GM18868 (cell line): Measurements from ENCODE around the gene TPRG1.

ENCODE experiments used
- ATAC-seq: cut with Tn5 transposase; IDR thresholded peaks from one replicate; pipeline ENCODE4 v1.9.1; 2021; ENCODE audit warnings: mild to moderate bottlenecking, moderate library complexity; ENCODE audit not compliant: unreplicated experiment

Gene TPRG1, protein sequence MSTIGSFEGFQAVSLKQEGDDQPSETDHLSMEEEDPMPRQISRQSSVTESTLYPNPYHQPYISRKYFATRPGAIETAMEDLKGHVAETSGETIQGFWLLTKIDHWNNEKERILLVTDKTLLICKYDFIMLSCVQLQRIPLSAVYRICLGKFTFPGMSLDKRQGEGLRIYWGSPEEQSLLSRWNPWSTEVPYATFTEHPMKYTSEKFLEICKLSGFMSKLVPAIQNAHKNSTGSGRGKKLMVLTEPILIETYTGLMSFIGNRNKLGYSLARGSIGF

DNA sequence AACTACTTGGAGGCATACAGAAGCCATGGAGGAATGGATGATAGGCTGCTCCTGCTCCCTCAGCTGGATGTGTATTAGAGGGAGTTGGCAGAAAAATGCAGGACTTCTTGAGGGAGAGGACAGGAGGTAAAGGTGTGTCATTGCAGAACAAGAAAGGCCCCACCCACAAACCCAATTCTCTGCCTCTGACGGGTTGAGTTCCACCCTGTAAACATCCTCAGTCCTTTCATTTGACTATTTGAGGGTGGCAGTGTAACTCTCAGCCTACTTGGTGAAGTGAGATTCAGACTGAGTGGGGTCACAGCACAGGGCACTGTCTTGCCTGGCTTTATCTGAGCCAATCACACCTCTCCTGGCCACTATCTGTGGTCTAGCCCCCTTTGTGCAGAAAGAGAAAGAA lies at the start of gene TPRG1:
TPRG1 (plus strand) TSS at position 265 of the 400 bp plus-strand sequence. CDS start 35,414 bp downstream, outside the sequence.
- ATAC-seq = no peak

DNA sequence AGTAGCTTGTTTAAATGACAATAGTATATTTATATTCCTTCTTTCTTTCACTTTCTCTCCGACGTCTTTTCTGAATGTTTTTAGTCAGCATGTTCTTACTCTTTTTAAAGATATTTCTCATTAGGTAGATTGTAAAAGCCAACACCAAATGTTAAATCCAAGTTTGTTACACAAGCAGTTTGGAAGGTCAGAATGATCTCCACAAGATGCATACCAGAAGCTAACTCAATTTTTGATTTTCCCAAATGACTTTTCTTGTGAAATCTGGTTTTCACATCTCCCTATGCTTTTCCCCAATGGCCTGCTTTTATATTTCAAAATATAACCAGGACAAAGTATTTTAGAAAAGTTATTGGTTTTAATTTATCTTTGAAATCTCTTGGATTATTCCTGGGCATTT lies 49.7 kb upstream of the TPRG1 start:
- ATAC-seq = no peak

DNA sequence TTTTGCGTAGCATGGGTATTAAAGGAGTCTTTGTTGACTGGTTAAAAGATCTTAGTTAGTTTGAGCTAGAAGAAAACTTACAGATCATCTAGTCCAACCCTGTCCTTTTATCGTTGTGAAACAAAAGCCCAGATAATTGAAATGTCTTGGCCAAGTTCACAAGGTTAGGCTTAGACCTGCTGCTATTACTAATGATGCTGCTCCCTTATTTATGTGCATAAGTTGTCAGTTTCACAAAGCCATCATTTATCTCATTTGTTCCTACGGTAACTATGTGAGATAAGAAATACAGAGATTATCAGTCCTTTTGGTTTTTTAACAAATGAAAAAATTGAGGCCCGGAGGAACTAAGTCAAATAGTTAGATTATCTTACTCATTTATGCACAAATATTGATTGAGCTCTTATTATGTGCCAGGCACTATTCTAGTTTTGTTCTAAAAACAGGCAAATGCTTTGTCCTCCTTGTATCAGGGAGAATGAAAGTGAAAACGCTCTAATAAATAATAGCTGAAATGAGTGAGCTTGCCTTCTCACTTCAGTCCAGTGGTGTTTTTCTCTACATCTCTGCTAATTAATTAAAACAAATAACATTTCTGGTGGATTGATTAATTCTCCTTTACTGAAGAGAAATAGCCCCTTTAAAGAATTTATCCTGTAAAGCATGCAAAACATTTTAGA lies 49.1 kb upstream of the TPRG1 start:
- no peak for ATAC-seq

DNA sequence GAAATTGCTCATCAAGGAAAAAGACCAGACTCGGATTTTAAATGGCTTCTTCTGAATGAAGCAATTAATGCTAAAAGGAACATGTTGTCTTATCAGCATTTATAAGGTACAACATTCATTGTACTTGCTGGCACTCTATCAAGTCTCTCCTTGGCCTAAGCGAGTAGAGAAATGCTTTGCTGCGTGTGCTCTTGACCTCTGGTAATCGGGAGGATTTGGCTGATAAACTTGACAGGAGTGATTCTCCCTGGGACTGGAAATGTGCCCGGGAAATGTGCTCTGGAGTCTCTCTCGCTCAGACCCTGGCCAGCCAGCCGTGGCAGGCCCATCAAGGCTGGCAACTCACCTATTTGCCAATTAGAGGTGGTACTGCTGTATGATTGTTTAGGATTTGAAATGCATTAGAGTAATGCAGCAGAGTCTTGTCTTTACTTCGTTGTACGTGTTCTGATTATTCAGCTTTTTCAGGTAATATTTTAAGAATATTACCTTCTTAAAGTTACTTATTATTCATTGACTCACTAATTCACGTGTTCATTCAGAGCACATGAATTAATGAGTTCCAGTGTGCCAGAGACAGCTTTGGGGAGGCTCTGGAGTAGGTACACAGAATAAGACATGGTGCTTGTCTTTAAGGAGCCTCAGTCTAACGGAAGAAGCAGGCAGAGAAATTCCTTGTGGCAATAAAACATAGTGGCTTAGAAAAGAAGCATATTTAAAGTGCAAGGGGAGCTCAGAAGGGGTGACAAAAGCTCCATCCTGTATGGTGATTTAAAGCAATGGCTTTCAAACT lies 48.0 kb upstream of the TPRG1 start:
- ATAC-seq = no peak

DNA sequence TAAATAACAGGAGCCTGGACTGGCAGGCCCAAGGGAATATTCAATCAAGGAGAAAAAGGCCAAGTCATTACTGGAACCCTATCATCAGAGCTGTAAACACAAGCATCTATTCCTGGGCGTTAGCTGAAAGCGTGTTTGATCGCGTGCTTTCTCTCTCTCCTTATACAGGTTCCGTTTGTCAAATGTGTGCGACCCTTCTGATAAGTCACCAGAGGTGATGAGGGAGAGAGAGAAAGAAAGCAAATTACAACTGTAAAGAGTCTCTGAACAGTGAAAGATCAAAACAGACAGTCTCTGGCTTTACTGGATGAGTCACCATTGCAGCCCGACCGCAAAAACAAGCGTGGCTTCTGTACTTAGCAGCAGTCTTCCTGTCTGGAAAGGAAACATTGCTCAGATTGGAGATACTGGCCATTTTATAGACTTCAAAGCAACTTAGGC lies 39.5 kb upstream of the TPRG1 start:
- no peak for ATAC-seq

DNA sequence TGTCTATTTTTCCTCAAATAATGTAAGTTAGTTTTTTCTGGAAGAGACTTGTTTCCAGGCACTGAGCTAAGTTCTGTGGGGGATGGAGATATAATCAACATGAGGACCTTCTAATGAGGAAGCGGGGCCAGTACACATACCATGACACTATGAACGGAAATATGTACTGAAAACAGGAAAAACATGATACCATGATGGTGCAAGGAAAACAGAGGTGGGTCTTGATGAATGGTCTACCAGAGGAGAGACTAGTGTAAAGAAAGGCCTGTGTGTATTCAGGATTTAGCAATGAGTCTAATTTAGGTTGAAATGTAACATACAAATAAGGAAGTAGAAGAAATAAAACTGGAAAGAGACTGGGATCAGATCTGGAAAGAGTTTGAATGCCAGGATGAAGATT lies 38.9 kb upstream of the TPRG1 start:
- ATAC-seq = no peak

DNA sequence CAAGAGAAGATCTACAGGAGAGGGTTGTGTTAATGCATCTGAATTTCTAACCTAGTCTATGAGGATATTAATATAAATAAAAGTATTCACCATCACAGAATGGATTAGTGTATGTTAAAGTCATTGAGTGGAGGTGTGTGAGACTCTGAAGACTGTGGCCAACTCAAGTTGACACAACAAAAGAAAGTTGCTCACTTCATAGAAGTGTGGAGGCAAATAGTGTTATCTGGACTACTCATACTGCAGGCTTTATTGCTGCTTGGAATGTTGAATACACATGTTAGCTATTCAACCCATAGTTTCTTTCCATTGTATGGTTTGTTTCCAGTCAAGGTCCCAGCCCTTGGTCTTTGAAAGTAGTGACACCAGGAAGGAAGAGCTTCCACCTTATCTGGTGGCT lies 38.0 kb upstream of the TPRG1 start:
- no peak for ATAC-seq

DNA sequence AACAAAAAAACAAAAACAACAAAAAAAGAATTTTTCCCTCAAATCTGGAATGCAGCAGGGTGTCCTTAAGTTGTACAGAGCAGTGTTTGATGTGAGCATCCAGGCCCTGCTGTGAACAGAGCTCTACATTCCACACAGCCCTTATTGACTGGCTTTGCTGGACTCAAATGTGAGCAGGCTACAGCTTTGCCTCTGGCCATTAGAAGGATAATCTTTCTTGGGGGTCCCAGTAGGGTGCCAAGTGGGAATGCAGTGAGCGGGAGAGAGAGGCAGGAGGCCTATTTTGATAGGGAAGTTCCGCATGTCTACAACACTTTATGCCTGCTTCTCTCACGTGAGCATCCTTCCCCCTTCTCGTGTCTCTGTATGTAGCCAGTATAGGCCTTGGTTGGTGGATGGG lies 34.4 kb upstream of the TPRG1 start:
- no peak for ATAC-seq

DNA sequence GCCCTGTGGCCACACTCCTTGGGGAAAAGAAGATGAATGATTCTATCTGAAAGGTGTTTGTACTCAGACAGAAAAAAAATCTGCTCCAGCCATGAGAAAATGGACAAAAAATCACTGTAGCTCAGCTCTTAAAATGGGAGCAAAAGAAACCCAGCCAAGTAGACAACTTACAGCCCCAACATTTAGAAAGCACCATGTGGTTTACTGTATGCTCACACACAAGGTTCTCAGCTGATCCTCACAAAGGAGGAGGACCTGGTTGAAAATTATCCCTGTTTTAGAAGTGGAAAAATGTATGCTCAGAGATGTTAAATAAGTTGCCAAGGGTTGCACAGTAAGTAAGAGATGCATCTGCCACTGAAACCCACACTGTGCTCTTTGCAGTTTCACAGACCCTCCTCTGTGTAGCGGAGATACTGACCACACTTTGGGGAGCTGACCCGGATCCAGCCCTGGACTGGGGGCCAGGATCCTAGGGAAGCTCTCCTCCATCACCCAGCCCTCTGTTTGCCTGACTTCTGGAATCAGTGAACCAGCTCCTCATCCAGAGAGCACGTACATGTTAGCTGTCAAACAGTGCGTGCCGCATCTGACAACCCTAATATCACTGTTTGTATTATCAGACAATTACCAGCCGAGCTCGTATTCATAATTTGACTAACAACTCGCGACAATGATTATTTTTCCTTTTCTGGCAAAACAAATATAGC lies 32.7 kb upstream of the TPRG1 start:
- no peak for ATAC-seq

DNA sequence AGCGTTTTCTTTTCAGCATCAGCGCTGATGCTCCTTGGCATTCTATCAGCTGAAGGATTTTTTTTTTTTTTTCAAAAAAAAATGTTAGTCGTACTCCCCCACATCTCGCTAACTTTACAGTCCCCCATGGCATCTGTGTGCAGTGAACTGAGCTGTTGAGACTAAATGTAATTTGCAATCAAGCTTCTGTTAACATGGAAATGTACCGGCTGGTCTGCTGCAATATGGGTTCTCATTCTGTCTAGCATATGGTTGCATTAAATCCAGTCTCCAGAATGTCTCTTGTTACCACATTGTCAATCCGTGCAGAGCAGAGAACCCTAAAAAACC lies 32.2 kb upstream of the TPRG1 start:
- ATAC-seq = no peak

DNA sequence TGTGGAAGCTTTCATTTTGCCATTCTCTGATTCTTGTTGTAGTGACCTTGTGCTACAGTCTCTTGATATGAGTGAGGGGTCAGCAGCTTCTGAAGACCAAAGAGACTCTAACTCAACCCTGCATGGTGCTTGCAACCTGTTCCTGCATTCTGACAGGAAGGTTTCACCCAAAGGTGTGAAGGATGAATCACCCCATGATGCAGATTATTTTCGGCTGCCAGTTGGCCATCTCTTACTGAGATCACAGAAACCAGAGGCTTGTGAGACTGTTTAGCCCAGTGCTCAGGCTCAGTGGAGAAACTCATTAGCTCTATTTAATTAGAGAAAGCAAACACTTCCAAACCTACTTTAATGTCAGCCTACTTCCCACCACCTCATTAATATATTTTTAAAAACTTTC lies 29.2 kb upstream of the TPRG1 start:
- ATAC-seq = no peak

DNA sequence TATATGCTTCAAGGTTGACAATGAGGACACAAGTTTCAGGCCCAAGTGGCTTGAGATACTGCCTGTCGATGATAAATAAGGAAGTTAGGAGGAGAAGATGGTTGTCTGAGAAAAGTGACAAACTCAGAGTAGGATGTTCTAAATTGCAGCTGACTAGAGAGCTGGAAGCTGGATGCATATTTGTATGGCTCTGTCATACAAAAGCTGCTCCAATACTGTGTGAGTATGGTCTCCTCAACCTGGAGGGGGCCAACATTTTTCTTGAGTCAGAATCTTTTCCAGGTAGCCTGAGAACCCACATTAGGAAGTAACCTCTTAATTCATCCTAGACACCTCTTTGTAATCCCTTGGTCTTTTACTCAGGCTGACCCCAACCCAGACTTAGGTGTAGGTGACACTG lies 28.4 kb upstream of the TPRG1 start:
- no peak for ATAC-seq

DNA sequence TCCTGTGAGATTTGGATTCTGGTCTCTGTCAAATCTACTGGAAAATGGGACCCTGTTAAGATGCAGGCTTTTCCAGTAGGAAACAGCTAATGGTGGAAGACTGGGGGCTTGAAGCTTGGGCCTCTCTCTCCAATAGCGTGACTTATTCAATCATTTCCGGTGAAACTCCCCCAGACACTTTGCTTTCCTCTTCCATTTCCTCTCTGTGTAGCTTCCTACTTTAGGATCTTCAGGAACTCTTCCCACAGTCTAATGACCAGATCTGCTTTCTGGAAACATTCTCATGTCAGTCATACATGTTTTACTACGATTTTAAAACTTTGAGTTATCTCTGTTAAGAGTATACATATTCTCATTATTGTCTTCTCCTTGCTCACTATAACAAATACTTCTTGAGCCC lies 28.0 kb upstream of the TPRG1 start:
- ATAC-seq = no peak

DNA sequence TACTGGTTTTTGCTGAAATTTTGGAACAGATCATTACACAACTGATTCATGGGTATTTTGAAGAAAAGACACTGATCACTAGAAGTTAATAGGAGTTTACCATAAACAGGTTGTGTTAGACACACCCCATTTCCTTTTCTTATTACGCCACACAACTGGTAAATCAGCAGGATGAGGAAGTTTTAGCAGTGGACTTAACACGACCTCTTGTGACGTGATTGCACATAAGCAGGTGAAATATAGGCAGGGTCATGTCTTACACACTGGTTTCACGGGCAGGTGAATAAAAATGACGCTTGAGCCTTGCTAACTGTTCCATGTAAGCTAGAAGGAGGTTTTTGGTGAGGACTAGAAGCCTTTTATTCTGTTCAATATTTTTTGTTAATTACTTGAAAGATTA lies 27.1 kb upstream of the TPRG1 start:
- ATAC-seq = no peak

DNA sequence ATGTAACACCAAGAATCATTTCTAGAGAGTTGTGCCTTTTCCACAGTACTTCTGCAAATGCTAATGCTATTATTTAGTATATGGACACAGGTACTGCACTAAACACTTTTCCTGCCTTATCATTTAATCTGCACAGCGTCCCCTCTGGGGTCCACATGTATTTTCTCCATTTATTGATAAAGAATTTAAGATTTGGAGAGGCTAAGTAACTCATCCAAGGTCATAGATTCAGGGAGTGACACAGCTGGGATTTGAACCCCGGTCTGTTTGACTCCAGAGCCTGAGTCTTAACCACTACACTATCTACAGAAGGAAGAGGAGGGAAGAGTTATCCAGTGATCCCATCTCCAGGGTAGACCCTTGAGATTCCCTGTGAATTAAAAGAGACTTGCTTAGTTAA lies 24.9 kb upstream of the TPRG1 start:
- ATAC-seq = no peak

DNA sequence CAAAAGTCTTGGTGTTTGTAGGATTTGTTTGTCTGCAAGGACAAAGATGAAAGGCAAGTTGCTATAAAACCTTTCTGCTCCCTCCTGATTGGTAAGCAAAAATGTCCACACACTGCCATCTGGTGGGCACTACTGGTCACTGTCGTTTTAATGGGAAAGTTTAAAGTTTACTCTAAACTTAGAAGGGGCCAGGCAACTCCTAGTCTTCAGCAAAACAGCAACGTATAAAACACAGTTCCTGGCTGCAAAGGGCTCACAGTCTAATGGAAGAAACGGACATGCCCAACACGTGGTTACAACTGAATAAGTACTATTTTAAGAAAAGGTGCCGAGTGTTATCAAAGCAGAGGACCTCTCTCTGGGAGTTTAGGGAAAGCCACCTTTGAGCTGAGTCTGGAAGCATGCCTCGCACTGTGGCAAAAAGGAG lies 23.7 kb upstream of the TPRG1 start:
- peak; percentile 94 for ATAC-seq

DNA sequence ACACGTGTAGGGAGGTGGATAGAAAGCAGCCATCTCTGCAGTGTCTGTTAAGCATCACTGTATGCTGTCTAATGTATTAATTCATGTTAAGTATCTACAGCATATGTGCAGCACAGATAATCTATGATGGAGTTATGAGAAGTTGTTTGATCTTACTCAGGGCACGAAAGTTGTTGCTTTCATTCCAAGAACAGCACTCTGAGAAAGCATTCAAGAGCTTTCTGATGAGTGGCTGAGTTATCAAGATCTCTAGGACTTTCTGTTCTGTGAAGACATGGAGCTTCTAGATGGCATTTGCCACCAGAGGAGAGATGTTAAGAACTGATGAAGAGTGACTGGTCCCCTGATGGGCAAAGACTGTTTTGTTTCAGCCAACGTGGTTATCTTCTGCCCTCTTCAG lies 22.6 kb upstream of the TPRG1 start:
- no peak for ATAC-seq

DNA sequence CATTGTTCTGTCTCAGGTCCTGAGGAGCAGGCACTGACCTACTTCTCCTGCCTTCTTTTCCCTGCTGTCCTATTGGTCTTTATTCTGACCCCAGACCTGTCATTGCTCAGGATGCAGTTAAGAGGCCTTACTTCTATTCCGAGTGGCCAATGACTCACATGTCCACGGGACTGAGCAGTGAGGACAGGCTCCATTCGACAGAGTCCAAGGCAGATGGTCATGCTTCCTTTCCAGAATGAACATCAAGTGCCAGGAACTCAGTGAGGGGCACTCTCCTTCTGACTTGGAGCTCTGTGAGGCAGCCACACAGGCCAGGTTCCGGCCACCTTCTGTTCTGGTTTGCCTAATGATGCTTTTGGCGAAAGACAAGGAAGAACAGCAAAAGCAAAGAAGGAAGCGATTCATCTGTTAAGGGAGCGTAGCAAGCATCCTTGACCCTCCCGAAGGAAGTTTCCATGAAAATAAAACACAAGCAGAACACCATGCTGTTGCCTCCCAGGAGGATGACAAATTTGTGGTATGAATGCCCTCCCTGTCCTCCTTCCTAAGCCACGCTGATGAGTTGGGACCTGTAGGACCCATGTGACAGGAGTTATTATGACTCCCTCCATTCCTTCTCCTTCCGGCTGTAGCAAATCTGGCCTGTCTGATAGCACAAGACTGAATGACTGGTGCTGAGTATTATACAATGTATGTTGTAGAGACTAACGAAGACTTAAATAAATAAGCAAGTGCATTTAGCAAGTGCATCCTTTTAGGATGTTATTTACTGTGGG lies 14.4 kb upstream of the TPRG1 start:
- no peak for ATAC-seq

DNA sequence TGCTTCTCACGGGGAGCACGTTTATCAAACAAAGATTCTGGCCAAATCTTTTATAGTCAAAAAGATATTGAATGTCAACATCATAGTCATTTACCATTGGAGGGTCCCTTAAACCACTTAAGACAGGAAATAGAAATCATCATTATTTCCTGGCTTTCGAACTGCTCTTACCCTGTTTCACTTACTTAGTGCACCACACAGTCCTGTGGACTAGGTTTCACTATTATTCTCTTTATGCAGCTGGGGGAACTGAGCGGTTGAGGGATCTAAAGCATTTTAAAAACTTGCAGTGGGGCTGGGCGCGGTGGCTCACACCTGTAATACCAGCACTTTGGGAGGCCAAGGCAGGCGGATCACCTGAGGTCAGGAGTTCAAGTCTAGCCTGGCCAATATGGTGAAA lies 13.7 kb upstream of the TPRG1 start:
- no peak for ATAC-seq

DNA sequence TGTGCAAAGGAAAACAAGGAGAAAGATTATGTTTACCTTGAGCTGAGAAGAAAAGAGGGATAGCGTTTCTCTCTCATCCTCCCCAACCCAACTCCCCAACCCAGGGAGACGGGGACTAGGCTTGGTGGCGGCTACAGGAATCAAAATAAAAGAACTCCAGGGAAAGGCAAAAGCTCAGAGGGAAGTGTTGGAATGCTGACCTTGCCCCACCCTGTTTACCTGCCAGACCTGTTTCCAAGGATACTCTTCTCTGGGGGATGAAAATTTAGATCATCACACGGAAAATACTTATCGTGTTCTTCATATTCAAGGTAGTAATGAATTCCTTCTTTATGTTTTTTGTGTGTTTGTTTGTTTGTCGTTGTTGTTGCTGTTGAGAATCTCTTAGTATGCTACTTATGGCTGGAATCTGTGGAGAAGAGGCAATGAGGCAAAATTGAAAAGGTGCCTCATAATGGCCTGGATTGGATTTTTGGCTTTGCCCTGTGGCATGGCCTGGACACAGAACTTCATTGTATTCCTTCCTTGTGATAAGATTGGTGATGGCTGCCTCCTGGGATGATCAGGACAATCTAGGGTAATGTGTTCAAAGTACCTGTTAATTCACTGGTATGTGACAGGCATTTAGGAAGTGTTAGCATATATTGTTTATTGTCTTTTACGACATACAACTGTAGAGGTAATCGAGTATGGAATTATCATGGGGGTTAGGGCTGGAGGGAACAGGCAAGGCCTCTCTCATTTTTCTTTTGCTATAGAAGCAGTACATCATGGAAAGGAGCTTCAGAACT lies 11.1 kb upstream of the TPRG1 start:
- ATAC-seq = no peak
